HepG2 (cell line): Measurements from ENCODE around the gene CHRNB2. TPM values are rescaled to one million over a fixed set of nuclear protein-coding genes. Genes with fewer than 3 reads are reported as not detected.
A peak's percentile ranks its signal among the peaks of the same experiment; 100 is the strongest.

Source experiments
- ATF2 ChIP-seq: sonication (generic); formaldehyde crosslinking; IDR thresholded peaks from 2 replicates; pipeline ENCODE4 v1.4.0; 2020; ENCODE audit warnings: missing genetic modification reagents
- CSRNP1 ChIP-seq: sonication (generic); formaldehyde crosslinking; IDR thresholded peaks from 2 replicates; pipeline ENCODE4 v1.8.1; 2023; ENCODE audit warnings: mild to moderate bottlenecking, missing genetic modification reagents
- HNRNPK ChIP-seq: fragments of 200-400 bp; formaldehyde crosslinking; IDR thresholded peaks from 2 replicates; pipeline ENCODE4 v1.6.1; 2018; ENCODE audit warnings: low read length, low read depth, moderate library complexity, mild to moderate bottlenecking; ENCODE audit not compliant: poor library complexity, severe bottlenecking
- KLF12 ChIP-seq: sonication (generic); formaldehyde crosslinking; IDR thresholded peaks from 2 replicates; pipeline ENCODE4 v1.4.0; 2020; ENCODE audit warnings: missing genetic modification reagents, borderline replicate concordance
- MTA3 ChIP-seq: sonication (generic); formaldehyde crosslinking; IDR thresholded peaks from 2 replicates; pipeline ENCODE4 v1.4.0; 2020; ENCODE audit warnings: missing genetic modification reagents
- POLR2AphosphoS2 ChIP-seq: IDR thresholded peaks from 2 replicates; pipeline ENCODE4 v1.6.1; 2011; ENCODE audit warnings: low read depth, low read length, improper control_type of control experiment
- RELA ChIP-seq: sonication (generic); formaldehyde crosslinking; IDR thresholded peaks from 2 replicates; pipeline ENCODE4 v1.4.0; 2020; ENCODE audit warnings: missing genetic modification reagents
- RORA ChIP-seq: sonication (generic); formaldehyde crosslinking; IDR thresholded peaks from 2 replicates; pipeline ENCODE4 v1.5.0; 2020; ENCODE audit warnings: mild to moderate bottlenecking, missing genetic modification reagents, moderate library complexity
- SALL1 ChIP-seq: sonication (generic); formaldehyde crosslinking; IDR thresholded peaks from 2 replicates; pipeline ENCODE4 v1.8.0; 2022; ENCODE audit warnings: mild to moderate bottlenecking, missing genetic modification reagents
- ZHX1 ChIP-seq: sonication (generic); formaldehyde crosslinking; IDR thresholded peaks from 2 replicates; pipeline ENCODE4 v1.8.1; 2022; ENCODE audit warnings: low read depth, mild to moderate bottlenecking, missing genetic modification reagents
- ZHX2 ChIP-seq, 2 experiments: sonication (generic) in 1 of 2; formaldehyde crosslinking in 1 of 2; IDR thresholded peaks; 2 replicates each; pipeline versions ENCODE4 v1.6.1 to v1.9.0; 2014 to 2022; ENCODE audit warnings: antibody characterized with exemption in 1 of 2, borderline replicate concordance in 1 of 2, inconsistent platforms in 1 of 2, low read depth in 1 of 2, missing genetic modification reagents in 1 of 2
- ZNF296 ChIP-seq: sonication (generic); formaldehyde crosslinking; conservative IDR thresholded peaks from 2 replicates; pipeline ENCODE4 v1.5.0; 2020; ENCODE audit warnings: mild to moderate bottlenecking, missing genetic modification reagents
- ZNF564 ChIP-seq: sonication (generic); formaldehyde crosslinking; IDR thresholded peaks from 2 replicates; pipeline ENCODE4 v1.8.1; 2023; ENCODE audit warnings: mild to moderate bottlenecking, missing genetic modification reagents
- polyA plus RNA-seq, 8 experiments: library from polyadenylated mRNA; depleted of rRNA in 3 of 8; stranded (reverse) in 7 of 8; unstranded in 1 of 8; fragments of >200 nt; fragmentation: Illumina TruSeq in 4 of 8; extraction: Trizol in 4 of 8; gene quantifications; 2 replicates each; pipeline versions ENCODE4 v1.2.1 to v1.2.3, GENCODE V29; 2011 to 2016; ENCODE audit warnings: low read depth in 4 of 8, missing spikeins in 1 of 8, mixed read lengths in 1 of 8; ENCODE audit not compliant: insufficient read depth in 1 of 8
- total RNA-seq, 5 experiments: library from RNA; depleted of rRNA; stranded (reverse); fragments of >200 nt; fragmentation: Illumina TruSeq; extraction: Trizol; gene quantifications; 2 replicates each; pipeline ENCODE4 v1.2.3, GENCODE V29; 2016; ENCODE audit warnings: low read depth in 1 of 5

CHRNB2 gene
- total and polyA plus RNA-seq, 2 of the 13 experiments (the other 11 are each of a cell fraction or from before 2014, with no cell fraction given): 0.03 to 0.07 TPM

- TF ChIP-seq ATF2 (CRISPR knock-in tag) (no peak), ZNF564 (CRISPR knock-in tag) (no peak), SALL1 (CRISPR knock-in tag) (peak; percentile 13; the same call in 1 of the 2 replicates), RORA (CRISPR knock-in tag) (no peak), HNRNPK (no peak), RELA (CRISPR knock-in tag) (no peak), ZNF296 (CRISPR knock-in tag) (no peak; the same call in 1 of the 2 replicates), KLF12 (no peak), CSRNP1 (CRISPR knock-in tag) (no peak), MTA3 (CRISPR knock-in tag) (no peak), ZHX1 (CRISPR knock-in tag) (0 out of 2 replicates have a peak, but pooled peaks have one; percentile 50), ZHX2 (IDR thresholded peaks at IDR 0.05; ENCODE audit: low read depth) (no peak), ZHX2 (CRISPR knock-in tag; IDR thresholded peaks at IDR 0.05; ENCODE audit: borderline replicate concordance) (no peak), POLR2AphosphoS2 (no peak)
Observed at GRCh38 chr1:154607609-154608396, 40.2 kb downstream of the CHRNB2 start, which contains the start of gene ADAR (continued).
